ENCODE results near the gene EXOC4.

Gene EXOC4

GRCh38 chr7:133796782-133797745, 544.2 kb downstream of the EXOC4 start:
- TF ChIP-seq, protein P1, sequence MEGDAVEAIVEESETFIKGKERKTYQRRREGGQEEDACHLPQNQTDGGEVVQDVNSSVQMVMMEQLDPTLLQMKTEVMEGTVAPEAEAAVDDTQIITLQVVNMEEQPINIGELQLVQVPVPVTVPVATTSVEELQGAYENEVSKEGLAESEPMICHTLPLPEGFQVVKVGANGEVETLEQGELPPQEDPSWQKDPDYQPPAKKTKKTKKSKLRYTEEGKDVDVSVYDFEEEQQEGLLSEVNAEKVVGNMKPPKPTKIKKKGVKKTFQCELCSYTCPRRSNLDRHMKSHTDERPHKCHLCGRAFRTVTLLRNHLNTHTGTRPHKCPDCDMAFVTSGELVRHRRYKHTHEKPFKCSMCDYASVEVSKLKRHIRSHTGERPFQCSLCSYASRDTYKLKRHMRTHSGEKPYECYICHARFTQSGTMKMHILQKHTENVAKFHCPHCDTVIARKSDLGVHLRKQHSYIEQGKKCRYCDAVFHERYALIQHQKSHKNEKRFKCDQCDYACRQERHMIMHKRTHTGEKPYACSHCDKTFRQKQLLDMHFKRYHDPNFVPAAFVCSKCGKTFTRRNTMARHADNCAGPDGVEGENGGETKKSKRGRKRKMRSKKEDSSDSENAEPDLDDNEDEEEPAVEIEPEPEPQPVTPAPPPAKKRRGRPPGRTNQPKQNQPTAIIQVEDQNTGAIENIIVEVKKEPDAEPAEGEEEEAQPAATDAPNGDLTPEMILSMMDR (IDR thresholded peaks at IDR 0.05; ENCODE audit: borderline replicate concordance, insufficient read depth, low read depth, low read length), result no peak
- no peak overlapping the region for H3K4me3 ChIP-seq (ENCODE audit: low read depth, low read length)

DNA sequence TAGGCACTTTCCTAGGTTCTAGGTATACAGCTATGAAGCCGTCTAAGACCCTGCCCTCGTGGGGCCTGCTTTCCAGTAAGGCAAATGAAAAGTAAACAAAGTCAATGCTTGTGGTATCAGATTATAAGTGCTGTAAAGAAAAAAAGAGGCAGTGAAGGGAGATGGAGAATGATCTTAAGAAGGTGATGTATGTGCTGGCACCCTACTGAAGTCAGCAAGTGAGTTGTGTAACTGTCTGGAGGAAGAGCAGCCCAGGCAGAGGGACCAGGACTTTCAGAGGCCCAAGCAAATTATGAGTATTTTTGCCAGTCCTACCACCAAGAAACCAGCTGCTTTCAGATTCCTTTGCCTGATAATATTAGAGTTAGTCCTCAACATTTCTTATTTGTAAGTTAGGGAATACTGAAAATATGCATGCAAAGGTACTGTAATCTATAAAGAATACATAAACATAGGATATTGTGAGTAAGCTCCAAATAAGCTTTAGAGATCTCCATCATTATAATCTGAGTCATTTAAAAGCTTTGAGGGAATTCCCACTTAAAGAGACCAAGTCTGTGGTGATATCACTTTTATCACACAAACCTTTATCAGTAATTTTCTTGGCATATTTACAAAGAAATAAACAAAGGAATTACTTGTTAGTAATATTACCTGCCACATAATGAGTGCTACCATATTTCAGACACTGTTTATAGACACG, 545.1 kb downstream of the EXOC4 start:
- no peak overlapping the region for H3K4me3 ChIP-seq (ENCODE audit: low read depth, low read length)
- TF ChIP-seq, protein P1 (IDR thresholded peaks at IDR 0.05; ENCODE audit: borderline replicate concordance, insufficient read depth, low read depth, low read length), result no peak

DNA sequence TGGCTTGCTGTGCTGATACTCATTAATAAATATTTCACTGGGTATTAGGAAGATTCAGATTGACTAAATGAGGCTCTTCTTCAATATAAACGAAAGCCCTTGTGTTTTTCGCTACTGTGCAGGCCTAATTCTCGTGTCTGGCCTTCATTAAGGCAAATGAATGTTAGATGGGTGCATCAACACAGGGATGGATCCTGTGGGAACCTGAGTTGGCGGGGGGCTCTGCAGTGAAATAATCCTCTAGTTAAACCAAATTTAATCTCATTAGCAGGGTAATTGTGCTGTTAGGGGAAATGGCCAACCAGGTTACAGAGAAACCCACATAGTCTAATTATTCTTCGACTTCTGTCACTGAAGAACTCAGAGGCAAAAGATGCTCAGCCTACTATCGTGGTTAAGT, 548.5 kb downstream of the EXOC4 start:
- TF ChIP-seq, protein P1 (IDR thresholded peaks at IDR 0.05; ENCODE audit: borderline replicate concordance, insufficient read depth, low read depth, low read length), result no peak
- H3K4me3 ChIP-seq (ENCODE audit: low read depth, low read length), result no peak overlapping the region

DNA sequence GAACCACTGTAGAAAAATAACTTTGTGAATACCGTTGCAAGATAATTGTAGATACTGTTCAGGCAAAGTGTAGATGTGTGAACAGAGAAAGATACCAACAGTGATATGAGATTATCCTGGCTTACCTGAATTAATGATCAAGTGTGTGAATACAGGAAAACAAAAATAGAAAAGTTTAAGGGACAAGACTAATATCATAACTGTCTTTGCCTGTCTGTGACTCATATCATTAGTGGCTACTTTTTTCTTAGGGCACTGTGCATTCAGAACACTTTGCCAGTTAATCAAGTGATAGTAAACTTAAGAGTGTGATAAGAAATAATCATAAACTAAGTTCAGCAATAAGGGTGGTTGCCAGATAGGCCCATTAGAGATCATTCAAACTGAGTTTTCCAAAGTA, 551.2 kb downstream of the EXOC4 start:
- TF ChIP-seq, protein P1 (IDR thresholded peaks at IDR 0.05; ENCODE audit: borderline replicate concordance, insufficient read depth, low read depth, low read length), result no peak

GRCh38 chr7:133805426-133805825, 552.5 kb downstream of the EXOC4 start:
- no peak overlapping the region for H3K4me3 ChIP-seq (ENCODE audit: low read depth, low read length)
- TF ChIP-seq, protein P1 (IDR thresholded peaks at IDR 0.05; ENCODE audit: borderline replicate concordance, insufficient read depth, low read depth, low read length), result no peak

More for the DNA sequence above, 551.2 kb downstream of the EXOC4 start:
- no peak overlapping the region for H3K4me3 ChIP-seq (ENCODE audit: low read depth, low read length)

DNA sequence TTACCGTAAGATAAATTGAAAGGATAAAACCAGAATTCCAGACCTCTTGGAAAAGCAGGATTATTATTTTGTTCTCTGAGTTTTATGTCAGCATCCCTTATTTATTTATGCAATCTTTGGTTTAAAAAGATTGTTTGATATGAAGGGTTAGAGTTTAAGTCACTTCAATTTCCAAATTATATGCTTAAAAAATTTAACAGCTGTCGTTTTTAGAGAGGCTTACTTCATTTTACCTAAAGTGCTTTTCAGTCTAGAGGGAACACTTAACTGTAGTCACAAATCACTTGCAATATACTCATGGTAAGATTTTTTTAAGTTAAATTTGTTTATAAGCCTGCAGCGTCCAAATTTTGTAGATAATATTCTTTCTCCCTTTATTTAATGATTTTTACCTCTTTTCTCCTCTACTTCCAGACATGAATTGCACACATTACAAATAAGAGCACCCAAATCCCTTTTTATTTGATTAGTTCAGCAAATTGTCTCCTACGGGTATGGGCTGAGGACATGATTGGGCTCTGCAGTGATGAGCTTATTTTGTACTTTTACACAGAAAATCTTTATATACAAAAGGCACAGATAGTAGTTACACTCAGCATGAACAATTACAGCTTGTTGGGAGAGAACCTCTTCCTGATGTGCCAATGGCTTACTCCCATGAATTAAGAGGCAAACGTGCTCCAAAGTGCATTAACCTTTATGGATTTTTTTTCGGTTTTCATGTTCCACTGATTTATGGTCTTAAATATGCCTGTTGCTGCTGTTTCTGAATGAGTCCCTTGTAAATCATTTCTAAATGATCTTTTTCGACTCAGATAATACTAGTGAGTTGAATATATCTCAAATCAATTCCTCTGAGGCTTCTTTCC, 555.0 kb downstream of the EXOC4 start:
- TF ChIP-seq, protein P1 (IDR thresholded peaks at IDR 0.05; ENCODE audit: borderline replicate concordance, insufficient read depth, low read depth, low read length), result no peak
- no peak overlapping the region for H3K4me3 ChIP-seq (ENCODE audit: low read depth, low read length)
